WERI-Rb-1 (cell line): Measurements from ENCODE around the gene HOXA7.

Experiments
- DNase-seq: peaks from one replicate; pipeline ENCODE4 v3.0.0-alpha.2; 2020
- H3K27ac ChIP-seq: fragments of 250-450 bp; sonication (Bioruptor Pico); 2 replicates; pipeline ENCODE4 v1.5.1; 2020; ENCODE audit warnings: mild to moderate bottlenecking, moderate library complexity
- H3K27me3 ChIP-seq: fragments of 250-450 bp; sonication (Bioruptor Pico); 2 replicates; pipeline ENCODE4 v1.5.1; 2021; ENCODE audit warnings: mild to moderate bottlenecking, low read depth, moderate library complexity; ENCODE audit not compliant: insufficient read depth, severe bottlenecking
- H3K36me3 ChIP-seq: fragments of 250-450 bp; sonication (Bioruptor Pico); 2 replicates; pipeline ENCODE4 v1.5.1; 2020; ENCODE audit warnings: mild to moderate bottlenecking, moderate library complexity
- H3K4me3 ChIP-seq: 2 replicates; pipeline ENCODE4 v1.5.1; 2011; ENCODE audit warnings: low read depth, mild to moderate bottlenecking, control low read depth, low read length
- H3K9me3 ChIP-seq: fragments of 250-450 bp; sonication (Bioruptor Pico); 2 replicates; pipeline ENCODE4 v1.5.1; 2021; ENCODE audit warnings: mild to moderate bottlenecking, moderate library complexity; ENCODE audit not compliant: severe bottlenecking
- CTCF ChIP-seq: IDR thresholded peaks from 2 replicates; pipeline ENCODE4 v1.5.1; 2011; ENCODE audit warnings: low read depth, mild to moderate bottlenecking, control low read depth, inconsistent platforms, low read length

Gene HOXA7

GRCh38 chr7:27143950-27144780, 12.3 kb downstream of the HOXA7 start:
- no peak for DNase-seq
- no peaks in the 10 kb centered on the region for H3K9me3 ChIP-seq
- H3K27ac ChIP-seq = no peak overlapping the region
- H3K4me3 ChIP-seq = peak overlapping the region; percentile 56
- H3K36me3 ChIP-seq = no peaks in the 10 kb centered on the region
- peaks cover 49% of the 10 kb centered on the region for H3K27me3 ChIP-seq
- TF ChIP-seq CTCF = no peak

- H3K27ac ChIP-seq = no peak within 1 kb of the TSS
- no peaks in the 10 kb centered on the region for H3K36me3 ChIP-seq
- peaks cover 52% of the 10 kb centered on the region for H3K27me3 ChIP-seq
These were observed 13.2 kb downstream of the HOXA7 start, which contains the start of gene HOXA5 for GRCh38 chr7:27143023-27143949. TSS of gene HOXA5 (minus strand) at chr7:27143681. CDS start at chr7:27143607, 74 bp downstream.

GRCh38 chr7:27142580-27143022, 13.9 kb downstream of the HOXA7 start:
- Histone ChIP-seq H3K4me3 (peak overlapping the region; percentile 56), H3K36me3 (no peaks in the 10 kb centered on the region), H3K27ac (no peak overlapping the region), H3K27me3 (peaks cover 51% of the 10 kb centered on the region), H3K9me3 (no peaks in the 10 kb centered on the region)
- no peak for DNase-seq
- no peak for TF ChIP-seq CTCF

More at GRCh38 chr7:27143023-27143949, 13.2 kb downstream of the HOXA7 start, which contains the start of gene HOXA5:
- no peaks in the 10 kb centered on the region for H3K9me3 ChIP-seq
- H3K4me3 ChIP-seq = peak within 1 kb of the TSS; percentile 56
- peak; percentile 78 for DNase-seq
- peak; percentile 91 for TF ChIP-seq CTCF

- Histone ChIP-seq H3K9me3 (no peaks in the 10 kb centered on the region), H3K4me3 (peak overlapping the region; percentile 56; the same call in 1 of the 2 replicates), H3K27ac (no peak overlapping the region), H3K27me3 (peaks cover 50% of the 10 kb centered on the region), H3K36me3 (no peaks in the 10 kb centered on the region)
- TF ChIP-seq CTCF = no peak
- no peak for DNase-seq
These were observed 14.4 kb downstream of the HOXA7 start for GRCh38 chr7:27141923-27142579.

- Histone ChIP-seq H3K27me3 (peaks cover 55% of the 10 kb centered on the region), H3K4me3 (no peak overlapping the region), H3K27ac (no peak overlapping the region), H3K9me3 (no peaks in the 10 kb centered on the region), H3K36me3 (no peaks in the 10 kb centered on the region)
- no peak for TF ChIP-seq CTCF
- no peak for DNase-seq
These were observed 15.1 kb downstream of the HOXA7 start for GRCh38 chr7:27141137-27141922.
